Measurements from ENCODE around the gene PCBP3.
"Not testable (repeated sequence)": the region's sequence is repeated elsewhere in the genome, so short reads cannot be mapped to it uniquely, and the experiment has no call there.

PCBP3 gene

GRCh38 chr21:45885930-45886601 is 242.5 kb downstream of the PCBP3 start:
- DNase-seq = not testable (repeated sequence)

- DNase-seq = no peak
Observed at GRCh38 chr21:45886610-45887026, 243.1 kb downstream of the PCBP3 start.

DNA sequence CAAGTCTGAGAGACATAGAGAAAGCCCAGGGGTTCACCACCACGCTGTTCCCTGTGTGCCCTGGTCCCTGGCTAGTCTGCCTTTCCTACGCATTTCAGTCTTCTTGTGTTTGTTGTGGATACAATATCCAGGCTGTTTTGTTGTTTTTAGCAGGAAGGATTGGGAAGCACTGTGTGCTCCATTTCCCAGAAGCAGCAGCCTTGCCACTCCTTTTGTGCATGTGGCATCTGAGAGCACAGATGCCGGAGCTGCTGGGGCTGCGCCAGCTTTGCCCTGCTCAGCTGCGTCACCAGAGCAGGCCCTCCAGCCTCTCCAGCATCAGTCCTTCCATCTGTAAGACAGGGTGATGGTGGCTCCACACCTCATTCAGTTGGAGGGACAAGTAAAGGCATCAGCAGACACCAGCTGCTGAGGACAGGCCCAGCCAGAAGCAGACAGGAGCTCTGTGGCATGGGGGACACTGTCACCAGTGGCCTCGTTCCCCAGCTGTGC is 243.6 kb downstream of the PCBP3 start:
- no peak for DNase-seq

- DNase-seq = no peak
Observed at GRCh38 chr21:45887788-45888187, 244.3 kb downstream of the PCBP3 start.

DNA sequence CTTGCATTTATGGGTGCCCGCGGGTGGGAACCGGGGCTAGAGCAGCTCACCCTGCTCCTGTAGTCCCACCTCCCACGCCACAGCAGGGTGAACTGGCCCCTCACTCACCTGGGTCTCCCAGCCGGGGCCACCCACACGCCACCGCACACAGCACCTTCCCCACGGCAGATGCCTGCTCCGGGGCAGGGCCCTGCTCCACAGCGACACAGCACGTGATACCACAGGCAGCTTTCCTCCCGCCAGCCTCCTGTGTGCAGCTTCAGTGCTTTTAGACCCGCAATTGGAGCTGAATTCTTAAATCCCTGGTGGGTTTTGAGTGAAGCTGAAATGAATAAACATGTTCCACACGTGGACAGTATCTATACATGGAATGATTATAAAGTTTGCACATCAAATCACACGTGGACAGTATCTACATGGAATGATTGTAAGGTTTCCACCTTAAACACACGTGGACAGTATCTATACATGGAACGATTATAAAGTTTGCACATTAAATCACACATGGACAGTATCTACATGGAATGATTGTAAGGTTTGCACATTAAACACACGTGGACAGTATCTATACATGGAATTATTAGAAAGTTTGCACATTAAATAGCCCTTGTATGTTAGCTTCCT is 245.0 kb downstream of the PCBP3 start:
- no peak for DNase-seq

DNA sequence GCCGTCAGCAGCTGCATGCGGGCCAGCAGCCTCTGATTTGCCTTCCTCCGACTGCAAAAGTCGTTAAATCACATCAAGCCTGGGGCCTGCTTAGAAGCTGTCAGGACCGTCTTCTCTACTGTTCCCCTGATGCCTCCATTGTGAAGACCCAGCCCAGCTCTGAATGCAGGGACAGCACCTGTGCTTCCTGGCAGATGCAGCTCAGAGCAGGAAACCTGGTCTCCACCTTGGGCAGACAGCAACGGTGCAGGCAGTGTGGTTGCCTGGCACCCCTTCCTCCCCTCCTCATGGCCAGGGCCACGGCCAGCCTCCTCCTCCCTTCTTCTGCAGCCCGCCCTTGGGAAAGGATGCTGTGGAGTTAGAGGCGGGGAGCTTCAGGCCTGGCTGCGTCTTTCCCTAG is 245.7 kb downstream of the PCBP3 start:
- DNase-seq = no peak

DNA sequence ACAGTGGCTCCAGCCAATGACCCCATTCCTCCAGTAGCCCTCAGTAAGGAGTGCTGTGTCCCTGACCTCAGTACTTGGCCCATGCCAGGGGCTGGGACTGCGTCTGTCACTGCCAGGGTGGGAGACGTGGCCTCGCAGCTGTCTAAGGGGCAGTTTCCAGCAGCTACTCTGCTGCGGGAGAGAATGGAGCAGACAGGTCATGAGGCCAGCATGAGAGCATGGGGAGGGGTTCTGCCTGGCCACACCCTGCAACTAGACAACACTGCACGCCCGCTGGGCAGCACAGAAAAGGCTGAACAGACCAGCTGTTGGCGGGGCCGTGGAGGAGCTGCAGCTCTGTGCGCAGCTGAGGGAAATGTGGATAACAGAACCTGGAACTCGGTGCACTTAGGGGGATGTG is 246.4 kb downstream of the PCBP3 start:
- no peak for DNase-seq

DNA sequence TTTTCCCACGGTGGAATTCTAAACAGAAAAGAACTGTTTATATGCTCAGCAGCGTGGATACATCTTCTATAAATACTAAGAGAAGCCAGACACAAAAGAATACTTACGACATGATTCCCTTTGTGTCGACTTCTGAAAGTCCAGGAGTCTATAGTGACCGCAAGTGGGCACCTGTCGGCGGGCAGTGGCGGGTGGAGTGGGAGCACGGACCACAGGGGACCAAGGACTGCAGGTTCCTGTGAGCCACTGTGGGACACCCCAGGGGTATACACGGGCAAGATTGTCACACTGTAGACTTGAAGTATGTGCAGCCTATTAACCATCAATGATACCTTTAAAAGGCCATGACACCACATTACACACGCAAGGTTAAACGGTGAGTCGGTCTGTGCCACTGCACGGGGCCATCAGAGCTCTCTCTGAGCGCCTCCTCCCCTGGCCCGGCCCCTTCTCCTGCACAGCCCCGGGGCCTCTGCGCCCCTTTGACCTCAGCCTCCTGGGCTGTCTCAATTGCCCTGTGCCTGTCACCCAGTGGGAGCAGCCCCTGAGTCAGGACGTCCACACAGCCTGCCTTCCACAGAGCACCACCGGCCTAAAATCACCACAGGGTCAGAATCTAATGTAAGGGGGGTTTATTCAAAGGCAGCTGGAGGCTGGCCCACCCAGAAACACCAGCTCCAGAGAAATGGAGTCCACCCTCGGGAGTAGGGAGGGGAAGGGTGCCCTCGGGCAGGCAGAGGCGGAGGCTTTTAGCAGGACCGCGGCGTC is 248.0 kb downstream of the PCBP3 start:
- DNase-seq = no peak

- DNase-seq = no peak
Observed at GRCh38 chr21:45892156-45892915, 248.8 kb downstream of the PCBP3 start.

DNA sequence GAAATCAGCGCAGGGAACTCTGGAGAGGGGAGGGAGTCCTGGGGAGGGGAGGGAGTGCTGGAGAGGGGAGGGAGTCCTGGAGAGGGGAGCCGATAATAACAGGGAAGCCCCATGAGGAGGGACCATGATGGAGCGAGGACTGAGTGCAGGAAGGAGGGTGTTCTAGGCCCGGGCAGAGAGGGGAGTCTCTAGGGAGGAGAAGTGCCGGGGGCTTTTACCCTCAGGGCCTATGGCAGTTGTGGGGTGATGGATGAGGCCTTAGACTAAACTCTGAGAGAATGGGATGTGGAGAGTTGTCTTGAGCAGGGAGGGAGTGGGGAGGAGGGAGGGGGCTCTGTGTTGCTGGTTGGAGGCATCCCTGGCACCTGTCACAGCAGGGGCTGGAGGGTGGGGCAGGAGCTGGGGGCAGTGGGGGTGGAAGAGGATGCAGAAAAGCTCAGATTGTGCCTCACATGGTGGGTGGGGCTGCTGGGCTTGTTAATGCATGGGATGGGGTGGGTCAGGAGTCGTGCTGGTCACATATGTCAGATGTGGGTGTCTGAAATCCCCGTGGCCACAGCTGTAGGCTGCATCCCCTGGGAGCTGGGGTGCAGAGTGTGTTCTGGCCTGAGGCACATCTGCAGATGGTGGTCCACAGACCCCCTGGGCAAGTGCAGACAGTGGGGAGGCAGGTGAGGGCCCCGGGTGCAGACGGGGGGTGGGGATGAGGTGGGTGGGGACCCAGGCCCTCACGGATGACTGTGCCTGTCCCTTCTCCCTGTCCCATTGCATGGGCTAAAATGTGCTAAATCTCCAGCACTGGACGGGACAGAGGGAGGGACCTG is 249.6 kb downstream of the PCBP3 start:
- DNase-seq = no peak

- no peak for DNase-seq
Observed at GRCh38 chr21:45893740-45894449, 250.4 kb downstream of the PCBP3 start.

- peak; percentile 39 for DNase-seq
Observed at GRCh38 chr21:45894450-45894825, 250.9 kb downstream of the PCBP3 start.

GRCh38 chr21:45894906-45895777 is 251.6 kb downstream of the PCBP3 start:
- DNase-seq = no peak

GRCh38 chr21:45895778-45896370 is 252.3 kb downstream of the PCBP3 start:
- DNase-seq = no peak

DNA sequence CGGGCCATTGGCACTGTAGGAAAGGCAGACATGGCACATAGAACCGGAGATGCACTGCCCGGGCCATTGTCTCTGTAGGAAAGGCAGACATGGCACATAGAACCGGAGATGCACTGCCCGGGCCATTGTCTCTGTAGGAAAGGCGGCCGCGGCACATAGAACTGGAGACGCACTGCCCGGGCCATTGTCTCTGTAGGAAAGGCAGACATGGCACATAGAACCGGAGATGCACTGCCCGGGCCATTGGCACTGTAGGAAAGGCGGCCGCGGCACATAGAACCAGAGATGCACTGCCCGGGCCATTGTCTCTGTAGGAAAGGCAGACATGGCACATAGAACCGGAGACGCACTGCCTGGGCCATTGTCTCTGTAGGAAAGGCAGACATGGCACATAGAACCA is 252.9 kb downstream of the PCBP3 start:
- DNase-seq = not testable (repeated sequence)

DNA sequence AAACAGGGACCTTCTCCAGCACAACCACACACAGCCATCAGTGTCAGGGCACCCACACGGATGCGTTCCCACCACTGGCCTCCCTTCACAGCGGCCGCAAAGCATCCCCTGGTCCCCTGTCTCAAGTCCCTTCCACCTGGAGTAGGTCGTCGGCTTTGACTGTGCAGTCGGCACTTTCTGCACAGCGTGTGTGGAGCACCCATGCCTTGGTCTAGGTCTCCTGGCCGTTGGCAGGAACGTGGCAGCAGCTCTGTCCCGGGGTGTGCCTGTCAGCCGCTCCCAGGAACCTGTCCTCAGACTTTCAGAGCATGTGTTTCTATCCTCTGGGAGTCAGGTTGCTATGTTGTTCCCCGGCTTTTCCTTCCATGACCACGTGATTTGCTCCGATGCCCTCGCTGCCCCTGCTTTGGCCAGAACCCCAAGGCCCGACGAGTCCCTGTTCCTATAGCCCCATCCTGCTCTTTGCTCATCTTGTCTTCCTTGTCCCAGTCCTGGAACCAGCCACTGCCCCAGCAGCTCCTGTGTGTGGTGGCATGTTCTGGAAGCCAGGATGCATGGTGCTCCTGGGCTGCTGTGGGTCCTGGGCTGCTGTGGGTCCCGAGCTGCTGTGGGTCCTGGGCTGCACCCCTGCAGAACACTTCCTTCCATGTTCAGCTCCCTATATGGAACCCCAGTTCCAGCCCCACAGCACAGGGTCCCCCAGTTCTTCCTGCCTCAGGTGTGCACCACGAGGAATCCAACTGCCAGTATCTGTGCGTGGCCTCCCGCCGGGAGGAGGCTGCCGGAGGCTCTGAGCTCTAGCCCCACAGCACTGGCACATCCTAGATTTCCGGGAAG is 253.9 kb downstream of the PCBP3 start:
- DNase-seq = no peak

- DNase-seq = no peak
Observed at GRCh38 chr21:45898028-45898350, 254.5 kb downstream of the PCBP3 start.

DNA sequence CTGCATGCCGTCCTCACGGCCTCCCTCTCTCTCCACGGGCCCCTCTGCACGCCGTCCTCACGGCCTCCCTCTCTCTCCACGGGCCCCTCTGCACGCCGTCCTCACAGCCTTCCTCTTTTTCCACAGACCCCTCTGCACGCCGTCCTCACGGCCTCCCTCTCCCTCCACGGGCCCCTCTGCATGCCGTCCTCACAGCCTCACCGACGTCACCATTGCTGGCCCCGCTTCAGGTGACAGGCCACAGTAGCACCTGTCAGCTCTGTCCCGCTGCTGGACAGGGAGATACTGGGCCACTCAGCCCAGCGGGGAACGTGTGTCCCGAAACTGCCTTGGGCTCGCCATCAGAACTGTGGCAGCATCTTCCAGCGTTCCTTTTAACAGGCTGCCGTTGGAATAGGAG is 255.3 kb downstream of the PCBP3 start:
- DNase-seq = no peak

DNA sequence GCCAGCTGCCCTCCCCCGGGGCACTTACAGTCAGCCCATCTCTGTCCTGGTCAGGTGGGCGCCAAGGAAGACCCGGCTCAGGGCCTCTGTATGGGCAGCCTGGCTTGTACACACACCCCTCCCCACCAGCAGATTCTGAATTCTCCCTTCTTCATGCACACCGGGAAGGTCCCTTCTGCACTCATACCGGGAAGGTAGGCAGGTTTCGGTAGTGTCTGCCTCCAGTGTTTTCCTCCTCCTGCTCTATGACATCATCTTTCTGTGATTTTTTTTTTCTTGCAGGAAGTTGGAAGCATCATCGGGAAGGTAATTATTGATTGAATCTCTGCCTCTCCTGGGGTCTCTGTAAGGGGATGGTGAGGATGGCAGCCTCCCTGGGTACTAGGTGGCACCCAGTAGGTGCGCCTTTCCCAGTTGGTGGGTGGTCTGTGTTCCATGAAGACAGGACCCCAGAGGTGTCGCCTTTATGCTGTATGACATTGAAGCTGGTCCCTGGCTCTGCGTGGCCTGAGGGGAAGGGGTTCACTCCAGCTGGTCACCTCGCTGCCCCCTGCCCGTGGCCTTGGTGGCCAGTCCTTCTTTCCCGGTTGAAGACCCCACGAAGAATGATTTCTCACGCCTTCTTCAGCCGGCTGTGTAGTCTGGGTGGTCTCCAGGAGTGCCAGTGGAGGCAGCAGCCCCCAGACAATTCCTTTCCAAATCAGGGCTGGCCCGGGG is 255.9 kb downstream of the PCBP3 start:
- DNase-seq = no peak

Data from fibroblast of skin of right quadriceps (primary cell).